Mucosa of descending colon (tissue), 3 donors: Measurements from ENCODE around the gene OR51F2. TPM values are rescaled to one million over a fixed set of nuclear protein-coding genes. Genes with fewer than 3 reads are reported as not detected.
"Not testable (repeated sequence)": the region's sequence is repeated elsewhere in the genome, so short reads cannot be mapped to it uniquely, and the experiment has no call there.

Source experiments
- ATAC-seq: fragments of 200-7000 bp; cut with Tn5 transposase; one replicate; pipeline ENCODE4 v1.9.1; 2020; ENCODE audit warnings: mild to moderate bottlenecking, moderate library complexity
- DNase-seq, 3 donors: peaks; one replicate each; pipeline ENCODE4 v3.0.0-alpha.2; 2020
- H3K36me3 ChIP-seq: fragments of 200-600 bp; one replicate; pipeline ENCODE4 v1.8.0; 2021; ENCODE audit warnings: low read depth, mild to moderate bottlenecking
- H3K4me1 ChIP-seq: fragments of 200-600 bp; one replicate; pipeline ENCODE4 v1.8.0; 2021; ENCODE audit warnings: low read depth, mild to moderate bottlenecking
- H3K4me3 ChIP-seq: fragments of 200-600 bp; one replicate; pipeline ENCODE4 v1.8.0; 2021; ENCODE audit warnings: mild to moderate bottlenecking
- H3K9me3 ChIP-seq: fragments of 200-600 bp; one replicate; pipeline ENCODE4 v1.8.0; 2021; ENCODE audit warnings: mild to moderate bottlenecking
- intact Hi-C, 2 donors: fragments of 100-400 bp; cut with DNase I in 1 of 2; cut with micrococcal nuclease in 1 of 2; formaldehyde crosslinking; loops; one replicate each; pipeline versions ENCODE4 v1.11.0 to v1.11.1; 2022; cut with DNase I, micrococcal nuclease
- total RNA-seq, 3 donors: library from RNA; stranded (reverse); fragmentation: NEBNext Ultra II Directional in 2 of 3; extraction: Animal tissue kit (Norgen Biotek cat#: 25700) in 2 of 3; gene quantifications; one replicate each; pipeline versions ENCODE4 v1.2.1 to v1.2.4, GENCODE V29; 2021 to 2023
- TF ChIP-seq, protein P1 (sequence below): fragments of 200-600 bp; IDR thresholded peaks from one replicate; pipeline ENCODE4 v1.8.0; 2022; ENCODE audit warnings: antibody characterized with exemption, mild to moderate bottlenecking
- donor health status: DM: no; HTN: no; CAD: no; lungs with moderate emphysema.
- donor health status: DM: no; HTN: no; CAD: no.
- donor health status: DM: no; HTN: yes; CAD: no.

Gene OR51F2
- total RNA-seq, 3 donors from 2014 or later = not detected

DNA sequence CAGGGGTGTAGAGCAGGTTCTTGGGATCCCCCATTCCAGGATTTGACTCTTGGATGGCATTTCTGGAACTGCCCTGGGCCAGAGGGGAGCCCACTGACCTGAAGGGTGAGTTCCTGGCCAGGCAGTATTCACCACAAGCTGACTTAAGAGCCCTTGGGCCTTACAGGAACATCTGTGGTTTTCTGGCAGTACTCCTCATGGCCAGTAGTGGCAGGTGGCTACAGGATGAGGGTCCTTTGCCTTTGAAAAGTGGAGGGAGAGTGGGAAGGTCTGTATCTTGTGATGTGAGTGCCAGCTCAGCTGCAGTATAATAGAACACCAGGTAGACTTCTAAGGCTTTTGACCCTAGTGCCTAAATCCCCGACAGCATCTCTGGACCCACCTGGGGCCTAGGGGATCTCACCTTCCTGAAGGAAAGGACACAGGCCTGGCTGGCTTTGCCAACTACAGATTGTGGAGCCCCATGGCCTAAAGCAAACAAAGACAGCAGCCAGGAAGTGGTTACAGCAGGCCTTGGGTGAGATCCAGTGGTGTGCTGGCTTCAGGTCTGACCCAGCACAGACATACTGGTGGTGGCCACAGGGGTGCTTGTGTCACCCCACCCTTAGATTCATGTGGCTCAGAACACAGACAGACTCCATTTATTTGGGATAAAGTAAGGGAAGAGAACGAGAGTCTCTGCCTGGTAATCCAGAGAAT is 18.9 kb downstream of the OR51F2 start:
- intact Hi-C loops = no loop called here
- H3K4me3 ChIP-seq = no peak overlapping the region
- ATAC-seq (no peak), DNase-seq (no peak)
- TF ChIP-seq, protein P1, sequence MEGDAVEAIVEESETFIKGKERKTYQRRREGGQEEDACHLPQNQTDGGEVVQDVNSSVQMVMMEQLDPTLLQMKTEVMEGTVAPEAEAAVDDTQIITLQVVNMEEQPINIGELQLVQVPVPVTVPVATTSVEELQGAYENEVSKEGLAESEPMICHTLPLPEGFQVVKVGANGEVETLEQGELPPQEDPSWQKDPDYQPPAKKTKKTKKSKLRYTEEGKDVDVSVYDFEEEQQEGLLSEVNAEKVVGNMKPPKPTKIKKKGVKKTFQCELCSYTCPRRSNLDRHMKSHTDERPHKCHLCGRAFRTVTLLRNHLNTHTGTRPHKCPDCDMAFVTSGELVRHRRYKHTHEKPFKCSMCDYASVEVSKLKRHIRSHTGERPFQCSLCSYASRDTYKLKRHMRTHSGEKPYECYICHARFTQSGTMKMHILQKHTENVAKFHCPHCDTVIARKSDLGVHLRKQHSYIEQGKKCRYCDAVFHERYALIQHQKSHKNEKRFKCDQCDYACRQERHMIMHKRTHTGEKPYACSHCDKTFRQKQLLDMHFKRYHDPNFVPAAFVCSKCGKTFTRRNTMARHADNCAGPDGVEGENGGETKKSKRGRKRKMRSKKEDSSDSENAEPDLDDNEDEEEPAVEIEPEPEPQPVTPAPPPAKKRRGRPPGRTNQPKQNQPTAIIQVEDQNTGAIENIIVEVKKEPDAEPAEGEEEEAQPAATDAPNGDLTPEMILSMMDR = no peak
- H3K9me3 ChIP-seq = no peaks in the 10 kb centered on the region
- H3K36me3 ChIP-seq = no peaks in the 10 kb centered on the region
- no peaks in the 10 kb centered on the region for H3K4me1 ChIP-seq

DNA sequence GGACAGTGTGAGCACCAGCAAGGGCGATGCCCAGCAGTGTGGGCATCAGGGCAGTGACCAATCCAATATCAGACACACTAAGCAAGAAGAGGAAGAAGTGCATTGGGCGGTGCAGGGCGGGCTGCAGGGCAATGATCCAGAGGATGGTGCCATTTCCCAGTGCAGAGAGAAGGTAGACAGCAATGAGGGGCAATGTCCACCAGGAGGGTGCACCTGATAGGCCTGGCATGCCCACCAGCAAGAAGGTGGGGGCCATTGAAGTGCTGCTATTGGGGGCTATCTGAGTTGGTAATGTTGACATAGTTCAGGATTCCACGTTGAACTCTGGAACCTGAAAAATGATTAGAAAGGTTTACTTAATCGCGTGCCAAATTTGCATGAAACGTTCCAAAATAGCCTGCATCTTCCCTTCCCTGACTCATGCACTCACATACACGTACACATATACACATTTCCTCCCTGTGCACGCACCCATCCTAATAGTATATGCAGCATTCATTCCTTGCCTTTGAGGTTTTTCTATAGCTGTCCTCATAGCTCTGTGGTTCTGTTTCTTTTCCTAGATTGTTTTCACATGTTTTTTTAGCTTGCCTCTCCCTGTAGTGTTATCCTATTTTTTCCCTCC is 27.9 kb downstream of the OR51F2 start, which contains the start of gene OR51S1:
OR51S1 (minus strand) TSS at position 301 of the 625 bp plus-strand sequence; CDS start at position 301, 0 bp downstream.
- no peaks in the 10 kb centered on the region for H3K36me3 ChIP-seq
- ATAC-seq = no peak
- TF ChIP-seq, protein P1 = no peak
- H3K4me3 ChIP-seq = no peak within 1 kb of the TSS
- no peaks in the 10 kb centered on the region for H3K4me1 ChIP-seq
- no peak for DNase-seq
- intact Hi-C loops = no loop called here
- no peaks in the 10 kb centered on the region for H3K9me3 ChIP-seq

DNA sequence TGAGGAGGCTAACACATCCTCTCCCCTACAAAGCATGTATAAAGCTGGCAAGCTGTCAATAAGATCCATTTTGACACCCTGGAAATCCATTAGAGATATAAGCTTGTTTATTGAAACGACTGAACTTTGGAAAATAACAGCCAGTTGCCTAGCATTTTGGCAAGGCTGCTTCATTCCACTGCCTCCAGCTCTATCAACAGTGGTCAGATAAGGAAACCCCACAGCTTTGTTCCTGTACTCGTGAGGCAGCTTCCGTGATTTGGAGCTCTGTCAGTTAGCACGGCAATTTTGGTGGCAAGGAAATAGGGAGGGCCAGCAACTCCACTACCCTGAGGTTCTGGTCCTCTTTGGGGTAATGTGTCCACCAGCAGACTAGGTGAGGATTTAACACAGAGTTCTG is 29.9 kb downstream of the OR51F2 start:
- TF ChIP-seq, protein P1 = no peak
- ATAC-seq = no peak

DNA sequence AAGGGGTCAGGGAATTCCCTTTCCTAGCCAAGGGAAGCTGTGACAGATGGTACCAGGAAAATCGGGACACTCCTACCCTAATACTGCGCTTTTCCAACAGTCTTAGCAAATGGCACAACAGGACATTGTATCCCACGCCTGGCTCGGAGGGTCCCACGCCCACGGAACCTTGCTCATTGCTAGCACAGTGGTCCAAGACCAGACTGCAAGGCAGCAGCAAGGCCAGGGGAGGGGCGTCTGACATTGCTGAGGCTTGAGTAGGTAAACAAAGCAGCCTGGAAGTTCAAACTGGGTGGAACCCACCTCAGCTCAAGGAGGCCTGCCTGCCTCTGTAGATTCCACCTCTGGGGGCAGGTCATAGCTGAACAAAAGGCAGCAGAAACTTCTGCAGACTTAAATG is 33.2 kb downstream of the OR51F2 start:
- intact Hi-C loops, H3K9me3 ChIP-seq, H3K36me3 ChIP-seq, DNase-seq, H3K4me1 ChIP-seq, H3K4me3 ChIP-seq, ATAC-seq: not testable (repeated sequence)

More for the DNA sequence above, 29.9 kb downstream of the OR51F2 start:
- DNase-seq = no peak
- Histone ChIP-seq H3K4me3 (no peak overlapping the region), H3K36me3 (no peaks in the 10 kb centered on the region), H3K4me1 (no peaks in the 10 kb centered on the region), H3K9me3 (no peaks in the 10 kb centered on the region)
- intact Hi-C loops = no loop called here

DNA sequence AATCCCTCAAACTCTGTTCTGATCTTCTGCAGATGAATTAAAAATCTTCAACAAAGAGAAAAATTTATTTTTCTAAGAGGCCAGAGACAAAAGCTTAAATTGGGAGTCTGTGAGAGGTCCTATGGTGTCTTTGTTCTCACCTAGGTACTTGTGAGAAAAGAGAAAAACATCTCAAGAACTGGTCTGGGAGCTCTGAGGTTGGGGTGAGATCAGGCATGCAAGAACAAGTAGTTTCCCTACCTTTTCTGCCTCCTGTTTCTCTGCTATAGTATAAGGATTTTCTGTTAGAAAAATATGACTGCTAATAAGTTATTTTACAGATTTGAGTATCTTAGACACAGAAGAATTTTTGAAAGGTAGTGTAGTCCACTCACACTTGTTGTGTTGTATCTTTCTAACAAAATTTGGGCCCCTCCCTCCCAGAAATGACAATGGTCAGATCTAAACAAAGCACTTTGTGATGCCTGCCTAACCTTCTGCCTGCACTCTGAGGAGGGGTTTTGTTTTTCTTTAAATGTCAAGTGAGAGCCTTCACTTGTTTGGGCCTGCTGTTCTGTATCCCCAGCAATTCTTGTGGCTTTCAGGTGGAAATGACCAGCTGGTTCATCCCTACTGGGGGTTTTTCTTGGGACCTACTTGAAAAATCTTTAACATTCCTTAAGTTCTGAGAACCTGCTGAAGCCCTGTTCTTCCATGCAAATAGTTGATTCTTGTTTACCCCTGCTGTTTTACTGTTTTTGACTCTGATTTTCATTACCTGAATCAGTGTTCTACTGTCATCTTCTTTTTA is 41.5 kb downstream of the OR51F2 start:
- DNase-seq (no peak), ATAC-seq (no peak)
- TF ChIP-seq, protein P1 = no peak
- no peaks in the 10 kb centered on the region for H3K4me1 ChIP-seq
- H3K9me3 ChIP-seq = no peaks in the 10 kb centered on the region
- no peaks in the 10 kb centered on the region for H3K36me3 ChIP-seq
- intact Hi-C loops = no loop called here
- H3K4me3 ChIP-seq = no peak overlapping the region

DNA sequence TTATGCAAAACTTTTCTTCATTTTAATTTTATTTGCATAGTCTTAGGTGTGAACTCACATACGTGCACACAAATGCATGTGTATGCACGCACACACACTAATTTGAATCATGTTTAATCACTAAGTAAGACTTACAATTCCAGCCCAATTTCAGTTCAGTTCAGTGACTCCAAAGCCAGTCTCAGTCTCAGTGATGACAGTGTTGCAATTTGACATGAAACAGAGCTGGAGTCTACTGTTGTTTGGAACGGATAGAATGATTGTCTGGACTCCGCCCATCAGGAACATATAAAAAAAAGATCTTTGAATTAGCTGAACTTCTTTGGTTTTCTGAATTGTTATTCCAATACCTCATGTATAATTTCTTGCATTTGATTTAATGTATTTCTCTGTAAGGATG is 42.8 kb downstream of the OR51F2 start:
- Histone ChIP-seq H3K4me3 (no peak overlapping the region), H3K9me3 (no peaks in the 10 kb centered on the region), H3K36me3 (no peaks in the 10 kb centered on the region), H3K4me1 (no peaks in the 10 kb centered on the region)
- no peak for DNase-seq
- no peak for ATAC-seq
- TF ChIP-seq, protein P1 = no peak
- intact Hi-C loops = no loop called here
